Trophoblast cell (in vitro differentiated cells and primary cell): ENCODE data around the gene KNSTRN.

Source experiments
- DNase-seq, 2 donors: peaks; one replicate each; pipeline ENCODE4 v3.0.0-alpha.2; 2016
- H2AFZ ChIP-seq: 2 replicates; pipeline ENCODE4 v1.6.1; 2013; ENCODE audit warnings: low read length, moderate library complexity, mild to moderate bottlenecking; ENCODE audit not compliant: insufficient read depth, poor library complexity
- H2AK5ac ChIP-seq: 2 replicates; pipeline ENCODE4 v1.6.1; 2013; ENCODE audit warnings: mild to moderate bottlenecking, low read length
- H2BK120ac ChIP-seq: 2 replicates; pipeline ENCODE4 v1.6.1; 2013; ENCODE audit warnings: low read length, mild to moderate bottlenecking, moderate library complexity; ENCODE audit not compliant: insufficient read depth, poor library complexity
- H2BK12ac ChIP-seq: 2 replicates; pipeline ENCODE4 v1.6.1; 2013; ENCODE audit warnings: mild to moderate bottlenecking, low read length, moderate library complexity
- H2BK5ac ChIP-seq: 2 replicates; pipeline ENCODE4 v1.6.1; 2013; ENCODE audit warnings: low read length, low read depth, moderate library complexity, mild to moderate bottlenecking; ENCODE audit not compliant: poor library complexity
- H3K14ac ChIP-seq: 2 replicates; pipeline ENCODE4 v1.6.1; 2013; ENCODE audit warnings: mild to moderate bottlenecking, low read length
- H3K18ac ChIP-seq: 2 replicates; pipeline ENCODE4 v1.6.1; 2013; ENCODE audit warnings: mild to moderate bottlenecking, low read length
- H3K23ac ChIP-seq: 2 replicates; pipeline ENCODE4 v1.6.1; 2013; ENCODE audit warnings: low read length
- H3K27ac ChIP-seq: 2 replicates; pipeline ENCODE4 v1.5.1; 2013; ENCODE audit warnings: low read depth, mild to moderate bottlenecking, inconsistent platforms, low read length, moderate library complexity
- H3K27me3 ChIP-seq: 2 replicates; pipeline ENCODE4 v1.6.1; 2013; ENCODE audit warnings: inconsistent platforms, mild to moderate bottlenecking, low read length, moderate library complexity; ENCODE audit not compliant: insufficient read depth
- H3K36me3 ChIP-seq, 2 experiments: 1 replicate in 1 of 2; 2 replicates in 1 of 2; pipeline ENCODE4 v1.6.1; 2013; ENCODE audit warnings: low read length in 2 of 2, mild to moderate bottlenecking in 2 of 2, moderate library complexity in 1 of 2; ENCODE audit not compliant: insufficient read depth in 2 of 2, control insufficient read depth in 1 of 2
- H3K4ac ChIP-seq: 2 replicates; pipeline ENCODE4 v1.6.1; 2013; ENCODE audit warnings: low read depth, mild to moderate bottlenecking, low read length, moderate library complexity
- H3K4me1 ChIP-seq, 2 experiments: 1 replicate in 1 of 2; 2 replicates in 1 of 2; pipeline ENCODE4 v1.6.1; 2013; ENCODE audit warnings: low read length in 2 of 2, mild to moderate bottlenecking in 2 of 2, moderate library complexity in 1 of 2; ENCODE audit not compliant: insufficient read depth in 2 of 2, control insufficient read depth in 1 of 2
- H3K4me2 ChIP-seq: 2 replicates; pipeline ENCODE4 v1.6.1; 2013; ENCODE audit warnings: inconsistent platforms, mild to moderate bottlenecking, low read length, moderate library complexity
- H3K4me3 ChIP-seq: 2 replicates; pipeline ENCODE4 v1.5.1; 2013; ENCODE audit warnings: mild to moderate bottlenecking, low read depth, low read length, inconsistent platforms
- H3K79me1 ChIP-seq: one replicate; pipeline ENCODE4 v1.6.1; 2013; ENCODE audit warnings: low read length
- H3K79me2 ChIP-seq: 2 replicates; pipeline ENCODE4 v1.6.1; 2013; ENCODE audit warnings: low read length, mild to moderate bottlenecking; ENCODE audit not compliant: control insufficient read depth, insufficient read depth, poor library complexity
- H3K9ac ChIP-seq: 2 replicates; pipeline ENCODE4 v1.6.1; 2013; ENCODE audit warnings: mild to moderate bottlenecking, low read length
- H3K9me3 ChIP-seq: 2 replicates; pipeline ENCODE4 v1.6.1; 2013; ENCODE audit warnings: low read depth, mild to moderate bottlenecking, control low read depth, inconsistent platforms, low read length; ENCODE audit not compliant: insufficient read depth
- H4K12ac ChIP-seq: 2 replicates; pipeline ENCODE4 v1.6.1; 2013; ENCODE audit warnings: low read depth, mild to moderate bottlenecking, low read length, moderate library complexity
- H4K8ac ChIP-seq: 2 replicates; pipeline ENCODE4 v1.6.1; 2013; ENCODE audit warnings: low read depth, mild to moderate bottlenecking, low read length, moderate library complexity
- H4K91ac ChIP-seq: one replicate; pipeline ENCODE4 v1.6.1; 2013; ENCODE audit warnings: low read depth, mild to moderate bottlenecking, low read length, moderate library complexity
- whole genome bisulfite sequencing: extraction: QIAGEN DNeasy Blood & Tissue Kit; methylation state at CpG from one replicate; pipeline ENCODE4 v1.1.7; 2013; ENCODE audit warnings: missing lambda C conversion rate; ENCODE audit not compliant: insufficient read length, insufficient coverage; ENCODE audit errors: extremely low coverage; 5-methylcytosine and 5-hydroxymethylcytosine counted together

KNSTRN gene

GRCh38 chr15:40439461-40439959 lies 57.0 kb downstream of the KNSTRN start:
- no peak overlapping the region for H4K12ac ChIP-seq
- H3K4me2 ChIP-seq = peak overlapping the region; percentile 95
- H3K27me3 ChIP-seq = peaks cover 29% of the 10 kb centered on the region
- no peak overlapping the region for H2BK12ac ChIP-seq
- H3K4me3 ChIP-seq = peak overlapping the region; percentile 59
- WGBS = no CpG with 5 or more reads among the region's 15 CpGs
- H3K18ac ChIP-seq = no peak overlapping the region
- no peak overlapping the region for H4K91ac ChIP-seq
- peak overlapping the region; percentile 66 for H4K8ac ChIP-seq
- DNase-seq = peak in 1 of 2 donors; percentile 50
- peaks cover 15% of the 10 kb centered on the region for H3K79me1 ChIP-seq
- H3K36me3 ChIP-seq = no peaks in the 10 kb centered on the region
- no peak overlapping the region for H3K23ac ChIP-seq
- peaks cover 3% of the 10 kb centered on the region for H3K9me3 ChIP-seq
- no peak overlapping the region for H3K14ac ChIP-seq
- H3K4me1 ChIP-seq = peaks cover 21% of the 10 kb centered on the region in 2 experiments
- H2BK5ac ChIP-seq = no peak overlapping the region
- H3K79me2 ChIP-seq = peaks cover 14% of the 10 kb centered on the region
- peak overlapping the region; percentile 70 for H2AFZ ChIP-seq
- H3K27ac ChIP-seq = no peak overlapping the region
- no peak overlapping the region for H2BK120ac ChIP-seq
- no peak overlapping the region for H2AK5ac ChIP-seq
- H3K9ac ChIP-seq = no peak overlapping the region
- H3K4ac ChIP-seq = peak overlapping the region; percentile 5

GRCh38 chr15:40439960-40440742 lies 57.6 kb downstream of the KNSTRN start:
- peak overlapping the region; percentile 5 for H3K4ac ChIP-seq
- H3K9ac ChIP-seq = peak overlapping the region; percentile 18
- no peak overlapping the region for H3K23ac ChIP-seq
- peak overlapping the region; percentile 59 for H3K4me3 ChIP-seq
- no CpG with 5 or more reads among the region's 35 CpGs for WGBS
- H3K4me2 ChIP-seq = peak overlapping the region; percentile 95
- H2AFZ ChIP-seq = peak overlapping the region; percentile 70
- no peak overlapping the region for H4K12ac ChIP-seq
- no peak overlapping the region for H3K27ac ChIP-seq
- peaks cover 24% of the 10 kb centered on the region for H3K27me3 ChIP-seq
- peaks cover 15% of the 10 kb centered on the region for H3K79me1 ChIP-seq
- peak overlapping the region; percentile 87 for H4K91ac ChIP-seq
- H2AK5ac ChIP-seq = no peak overlapping the region
- peak overlapping the region; percentile 60 for H3K14ac ChIP-seq
- peak overlapping the region; percentile 21 for H3K18ac ChIP-seq
- H4K8ac ChIP-seq = peak overlapping the region; percentile 66
- no peak overlapping the region for H2BK12ac ChIP-seq
- peaks cover 21% of the 10 kb centered on the region in 2 experiments for H3K4me1 ChIP-seq
- H3K9me3 ChIP-seq = peaks cover 3% of the 10 kb centered on the region
- DNase-seq = peak; percentile 76 to 85
- peaks cover 16% of the 10 kb centered on the region for H3K79me2 ChIP-seq
- H3K36me3 ChIP-seq = no peaks in the 10 kb centered on the region
- H2BK120ac ChIP-seq = no peak overlapping the region
- no peak overlapping the region for H2BK5ac ChIP-seq

GRCh38 chr15:40440743-40441564 lies 58.4 kb downstream of the KNSTRN start, which contains the start of gene BAHD1:
TSS of gene BAHD1 (plus strand) at chr15:40440953. CDS start at chr15:40458465, 17,512 bp downstream.
- H3K4me1 ChIP-seq = peaks cover 17 to 24% of the 10 kb centered on the region in 2 experiments
- peak within 1 kb of the TSS; percentile 86 for H3K4ac ChIP-seq
- peak within 1 kb of the TSS; percentile 10 for H2BK120ac ChIP-seq
- H4K91ac ChIP-seq = peak within 1 kb of the TSS; percentile 87
- peak within 1 kb of the TSS; percentile 70 for H2AFZ ChIP-seq
- peaks cover 16% of the 10 kb centered on the region for H3K27me3 ChIP-seq
- H3K79me1 ChIP-seq = peaks cover 13% of the 10 kb centered on the region
- peak within 1 kb of the TSS; percentile 95 for H3K4me3 ChIP-seq
- no peak within 1 kb of the TSS for H4K12ac ChIP-seq
- DNase-seq = peak; percentile 93 to 94
- peak within 1 kb of the TSS; percentile 95 for H3K4me2 ChIP-seq
- H3K9ac ChIP-seq = peak within 1 kb of the TSS; percentile 79
- peak within 1 kb of the TSS; percentile 61 for H3K14ac ChIP-seq
- H3K27ac ChIP-seq = peak within 1 kb of the TSS; percentile 30
- H2AK5ac ChIP-seq = no peak within 1 kb of the TSS
- H4K8ac ChIP-seq = peak within 1 kb of the TSS; percentile 66
- no peak within 1 kb of the TSS for H2BK5ac ChIP-seq
- peaks cover 16% of the 10 kb centered on the region for H3K79me2 ChIP-seq
- H3K23ac ChIP-seq = no peak within 1 kb of the TSS
- peak within 1 kb of the TSS; percentile 64 for H3K18ac ChIP-seq
- no peak within 1 kb of the TSS for H2BK12ac ChIP-seq
- WGBS = no CpG with 5 or more reads among the region's 119 CpGs
- peaks cover 3% of the 10 kb centered on the region for H3K9me3 ChIP-seq
- no peaks in the 10 kb centered on the region for H3K36me3 ChIP-seq
